Peyer's patch (tissue), 4 donors: ENCODE measurements around the gene UBE2J2. TPM values are rescaled to one million over a fixed set of nuclear protein-coding genes. Genes with fewer than 3 reads are reported as not detected.
A peak's percentile ranks its signal among the peaks of the same experiment; 100 is the strongest.
"Not testable (repeated sequence)": the region's sequence is repeated elsewhere in the genome, so short reads cannot be mapped to it uniquely, and the experiment has no call there.

ENCODE experiments used
- DNase-seq, 3 donors: peaks; one replicate each; pipeline ENCODE4 v3.0.0-alpha.2; 2017 to 2019
- H3K27ac ChIP-seq, 4 donors: fragments of 200-600 bp; sonication (generic); one replicate each; pipeline ENCODE4 v1.5.1; 2016 to 2019
- H3K27me3 ChIP-seq, 2 donors: fragments of 200-600 bp; sonication (generic); one replicate each; pipeline ENCODE4 v1.5.1; 2019
- H3K36me3 ChIP-seq, 3 donors: fragments of 200-600 bp; sonication (generic); one replicate each; pipeline ENCODE4 v1.5.1; 2016 to 2019
- H3K4me1 ChIP-seq, 4 donors: fragments of 200-600 bp; sonication (generic); one replicate each; pipeline ENCODE4 v1.5.1; 2016 to 2019
- H3K4me3 ChIP-seq, 4 donors: fragments of 200-600 bp; sonication (generic); 1 replicate in 3 of 4; 2 replicates in 1 of 4; pipeline ENCODE4 v1.5.1; 2016 to 2019; ENCODE audit warnings: mild to moderate bottlenecking in 1 of 4
- H3K9me3 ChIP-seq, 4 donors: fragments of 200-600 bp; sonication (generic); one replicate each; pipeline ENCODE4 v1.5.1; 2016 to 2019; ENCODE audit warnings: mild to moderate bottlenecking in 1 of 4
- POLR2A ChIP-seq, 2 donors: fragments of 450-650 bp; IDR thresholded peaks; one replicate each; pipeline ENCODE4 v1.5.1; 2017; ENCODE audit warnings: antibody characterized with exemption in 2 of 2, mild to moderate bottlenecking in 2 of 2, moderate library complexity in 2 of 2
- total RNA-seq, 4 donors: library from RNA; depleted of rRNA; stranded (reverse); fragments of >200 nt; gene quantifications; one replicate each; pipeline ENCODE4 v1.1.0, GENCODE V29; 2016
- TF ChIP-seq, protein P1 (sequence below), 6 experiments: fragments of 450-650 bp in 4 of 6; fragments of 200-600 bp in 2 of 6; sonication (generic) in 1 of 6; IDR thresholded peaks; one replicate each; pipeline ENCODE4 v1.5.1; 2017 to 2019; ENCODE audit warnings: antibody characterized with exemption in 6 of 6, mild to moderate bottlenecking in 3 of 6, moderate library complexity in 1 of 6

UBE2J2 gene
- total RNA-seq, 4 donors from 2014 or later: 25.6 to 64.2 (median 55.3) TPM

GRCh38 chr1:1319646-1319941 lies 45.9 kb upstream of the UBE2J2 start:
- TF ChIP-seq POLR2A (IDR thresholded peaks at IDR 0.05): no peak
- TF ChIP-seq, protein P1, sequence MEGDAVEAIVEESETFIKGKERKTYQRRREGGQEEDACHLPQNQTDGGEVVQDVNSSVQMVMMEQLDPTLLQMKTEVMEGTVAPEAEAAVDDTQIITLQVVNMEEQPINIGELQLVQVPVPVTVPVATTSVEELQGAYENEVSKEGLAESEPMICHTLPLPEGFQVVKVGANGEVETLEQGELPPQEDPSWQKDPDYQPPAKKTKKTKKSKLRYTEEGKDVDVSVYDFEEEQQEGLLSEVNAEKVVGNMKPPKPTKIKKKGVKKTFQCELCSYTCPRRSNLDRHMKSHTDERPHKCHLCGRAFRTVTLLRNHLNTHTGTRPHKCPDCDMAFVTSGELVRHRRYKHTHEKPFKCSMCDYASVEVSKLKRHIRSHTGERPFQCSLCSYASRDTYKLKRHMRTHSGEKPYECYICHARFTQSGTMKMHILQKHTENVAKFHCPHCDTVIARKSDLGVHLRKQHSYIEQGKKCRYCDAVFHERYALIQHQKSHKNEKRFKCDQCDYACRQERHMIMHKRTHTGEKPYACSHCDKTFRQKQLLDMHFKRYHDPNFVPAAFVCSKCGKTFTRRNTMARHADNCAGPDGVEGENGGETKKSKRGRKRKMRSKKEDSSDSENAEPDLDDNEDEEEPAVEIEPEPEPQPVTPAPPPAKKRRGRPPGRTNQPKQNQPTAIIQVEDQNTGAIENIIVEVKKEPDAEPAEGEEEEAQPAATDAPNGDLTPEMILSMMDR (IDR thresholded peaks at IDR 0.05): no peak
- Histone ChIP-seq H3K27ac (no peak overlapping the region), H3K9me3 (no peaks in the 10 kb centered on the region), H3K4me3 (no peak overlapping the region), H3K27me3 (no peaks in the 10 kb centered on the region), H3K36me3 (peaks cover 0 to 44% (median 0%) of the 10 kb centered on the region in 3 donors), H3K4me1 (peaks cover 0 to 33% (median 15%) of the 10 kb centered on the region in 4 donors)
- no peak for DNase-seq

GRCh38 chr1:1318777-1319645 lies 45.4 kb upstream of the UBE2J2 start:
- Histone ChIP-seq H3K27ac (peak overlapping the region in 2 of 4 donors; percentile 18 to 44), H3K4me3 (no peak overlapping the region), H3K9me3 (no peaks in the 10 kb centered on the region), H3K36me3 (peaks cover 0 to 50% (median 0%) of the 10 kb centered on the region in 3 donors), H3K27me3 (no peaks in the 10 kb centered on the region), H3K4me1 (peaks cover 0 to 33% (median 15%) of the 10 kb centered on the region in 4 donors)
- no peak for TF ChIP-seq POLR2A (IDR thresholded peaks at IDR 0.05)
- TF ChIP-seq, protein P1 (IDR thresholded peaks at IDR 0.05): no peak
- no peak for DNase-seq

GRCh38 chr1:1318131-1318652 lies 44.5 kb upstream of the UBE2J2 start:
- H3K27me3 ChIP-seq: no peaks in the 10 kb centered on the region
- peak overlapping the region in 2 of 4 donors; percentile 35 to 69 for H3K27ac ChIP-seq
- peaks cover 0 to 28% (median 10%) of the 10 kb centered on the region in 4 donors for H3K4me1 ChIP-seq
- peaks cover 0 to 58% (median 0%) of the 10 kb centered on the region in 3 donors for H3K36me3 ChIP-seq
- DNase-seq: peak; percentile 32 to 85 (median 69)
- TF ChIP-seq, protein P1 (IDR thresholded peaks at IDR 0.05): no peak
- TF ChIP-seq POLR2A (IDR thresholded peaks at IDR 0.05): no peak
- no peaks in the 10 kb centered on the region for H3K9me3 ChIP-seq
- no peak overlapping the region for H3K4me3 ChIP-seq

GRCh38 chr1:1317420-1317819 lies 43.8 kb upstream of the UBE2J2 start:
- peaks cover 0 to 21% (median 5%) of the 10 kb centered on the region in 4 donors for H3K4me1 ChIP-seq
- no peak overlapping the region for H3K4me3 ChIP-seq
- peak overlapping the region in 2 of 4 donors; percentile 35 to 69 for H3K27ac ChIP-seq
- TF ChIP-seq, protein P1 (IDR thresholded peaks at IDR 0.05): no peak
- TF ChIP-seq POLR2A (IDR thresholded peaks at IDR 0.05): no peak
- no peaks in the 10 kb centered on the region for H3K9me3 ChIP-seq
- H3K27me3 ChIP-seq: no peaks in the 10 kb centered on the region
- DNase-seq: no peak
- peaks cover 0 to 66% (median 0%) of the 10 kb centered on the region in 3 donors for H3K36me3 ChIP-seq

GRCh38 chr1:1316199-1316598 lies 42.5 kb upstream of the UBE2J2 start:
- not testable (repeated sequence) for DNase-seq, H3K27ac ChIP-seq
- peaks cover 0 to 13% (median under 1%) of the 10 kb centered on the region in 4 donors for H3K4me1 ChIP-seq

DNA sequence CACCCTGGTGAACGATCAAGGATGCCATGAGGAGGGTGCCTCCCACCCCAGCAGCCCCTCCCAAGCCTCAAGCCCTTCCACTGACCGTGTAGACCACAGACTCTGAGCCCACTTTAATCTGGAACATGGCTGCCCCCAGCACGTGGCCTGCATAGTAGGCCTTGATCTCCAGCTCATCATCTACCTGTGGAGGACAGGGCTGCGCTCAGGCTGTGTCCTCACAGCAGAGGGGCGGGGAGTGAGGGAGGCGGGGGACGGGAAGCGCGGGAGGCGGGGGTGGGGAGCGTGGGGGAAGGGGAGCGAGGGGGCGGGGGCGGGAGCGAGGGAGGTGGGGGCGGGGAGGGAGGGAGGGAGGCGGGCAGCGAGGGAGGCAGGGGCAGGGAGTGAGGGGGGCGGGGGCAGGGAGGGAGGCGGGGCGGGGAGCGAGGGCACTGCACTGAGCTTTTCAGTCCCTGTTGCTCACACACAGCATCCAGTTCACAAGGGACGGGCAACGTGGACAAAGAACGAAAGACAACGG lies 41.8 kb upstream of the UBE2J2 start:
- Histone ChIP-seq H3K27ac (no peak overlapping the region), H3K4me3 (no peak overlapping the region), H3K4me1 (peaks cover 0 to 9% (median 0%) of the 10 kb centered on the region in 4 donors), H3K9me3 (no peaks in the 10 kb centered on the region), H3K27me3 (no peaks in the 10 kb centered on the region), H3K36me3 (peaks cover 0 to 81% (median 0%) of the 10 kb centered on the region in 3 donors)
- TF ChIP-seq, protein P1 (IDR thresholded peaks at IDR 0.05): no peak
- no peak for TF ChIP-seq POLR2A (IDR thresholded peaks at IDR 0.05)
- DNase-seq: no peak

More at GRCh38 chr1:1316199-1316598, 42.5 kb upstream of the UBE2J2 start:
- not testable (repeated sequence) for H3K4me3 ChIP-seq, H3K9me3 ChIP-seq, H3K27me3 ChIP-seq
- H3K36me3 ChIP-seq: peaks cover 0 to 78% (median 0%) of the 10 kb centered on the region in 3 donors
